Calu3 (cell line): ENCODE results near the gene ENPP7. TPM values are rescaled to one million over a fixed set of nuclear protein-coding genes. Genes with fewer than 3 reads are reported as not detected.

Experiments
- BruUV-seq: library from RNA; stranded (reverse); fragments of 400-500 nt; replicated peaks from 2 replicates; lab custom pipeline; 2021; lab: Mats Ljungman, UMichigan
- CTCF ChIA-PET: fragments of 300-600 bp; sonication (Branson Sonifier 250); formaldehyde crosslinking; loops from one replicate; lab custom pipeline; 2022; ENCODE audit warnings: antibody characterized with exemption; lab: Charles Lee
- DNase-seq: peaks from one replicate; pipeline ENCODE4 v3.0.0; 2022
- H3K27ac Mint-ChIP-seq: one replicate; pipeline ENCODE4 v1.8.0; 2022; ENCODE audit warnings: mixed read lengths; ENCODE audit not compliant: unreplicated experiment
- H3K27me3 Mint-ChIP-seq: one replicate; pipeline ENCODE4 v1.8.0; 2022; ENCODE audit warnings: mixed read lengths; ENCODE audit not compliant: unreplicated experiment
- H3K36me3 Mint-ChIP-seq: one replicate; pipeline ENCODE4 v1.8.0; 2022; ENCODE audit warnings: mild to moderate bottlenecking, moderate library complexity, mixed read lengths; ENCODE audit not compliant: insufficient read depth, unreplicated experiment
- H3K4me1 Mint-ChIP-seq: one replicate; pipeline ENCODE4 v1.8.0; 2022; ENCODE audit warnings: mild to moderate bottlenecking, low read depth, mixed read lengths; ENCODE audit not compliant: unreplicated experiment
- H3K4me3 Mint-ChIP-seq: one replicate; pipeline ENCODE4 v1.8.0; 2022; ENCODE audit warnings: mild to moderate bottlenecking, low read depth, moderate library complexity, mixed read lengths; ENCODE audit not compliant: unreplicated experiment
- H3K9me3 Mint-ChIP-seq: one replicate; pipeline ENCODE4 v1.8.0; 2022; ENCODE audit warnings: low read depth, mixed read lengths; ENCODE audit not compliant: unreplicated experiment
- intact Hi-C: fragments of 100-400 bp; cut with micrococcal nuclease; formaldehyde crosslinking; loops from one replicate; pipeline ENCODE4 v1.10.0; 2022; ENCODE audit not compliant: unreplicated experiment
- total RNA-seq: library from RNA; stranded (reverse); gene quantifications from 2 replicates; pipeline ENCODE4 v1.2.3, GENCODE V29; 2022
- TF ChIP-seq, protein P1 (sequence below): fragments of 200-600 bp; IDR thresholded peaks from one replicate; pipeline ENCODE4 v1.8.0; 2022; ENCODE audit warnings: antibody characterized with exemption; ENCODE audit not compliant: unreplicated experiment

The ENPP7 gene
- total RNA-seq, 1 experiment from 2014 or later = not detected

DNA sequence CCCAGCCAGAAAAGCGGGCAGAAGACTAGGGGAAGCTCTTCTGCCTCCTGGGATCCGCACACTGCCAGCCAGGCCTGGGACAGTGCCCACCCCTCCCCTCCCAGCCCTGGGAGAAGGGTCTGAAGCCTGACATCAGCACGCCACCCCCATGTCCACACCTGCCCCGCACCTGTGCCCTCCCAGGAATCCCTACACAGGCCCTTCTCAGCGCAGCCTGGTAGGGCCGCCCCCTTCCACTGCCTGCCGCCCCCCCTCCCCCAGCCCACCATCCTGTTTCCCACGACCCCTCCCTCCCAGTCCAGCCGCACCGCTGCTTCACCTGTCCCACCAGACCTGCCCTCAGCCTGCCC, 10.6 kb downstream of the ENPP7 start:
- no TSS peak for BruUV-seq
- intact Hi-C loops = loop anchor here (5.0 kb wide), 1 partner anchor 36 kb away; the partner anchor contains the start of gene CBX2
- CTCF ChIA-PET = interaction anchor here (0.8 to 1.4 kb wide), 6 partner anchors 11 to 252 kb away, joined by 3 to 4 read pairs (median 3); no protein-coding TSS in a partner anchor
- peak overlapping the region; percentile 55 for H3K4me3 Mint-ChIP-seq
- TF ChIP-seq, protein P1, sequence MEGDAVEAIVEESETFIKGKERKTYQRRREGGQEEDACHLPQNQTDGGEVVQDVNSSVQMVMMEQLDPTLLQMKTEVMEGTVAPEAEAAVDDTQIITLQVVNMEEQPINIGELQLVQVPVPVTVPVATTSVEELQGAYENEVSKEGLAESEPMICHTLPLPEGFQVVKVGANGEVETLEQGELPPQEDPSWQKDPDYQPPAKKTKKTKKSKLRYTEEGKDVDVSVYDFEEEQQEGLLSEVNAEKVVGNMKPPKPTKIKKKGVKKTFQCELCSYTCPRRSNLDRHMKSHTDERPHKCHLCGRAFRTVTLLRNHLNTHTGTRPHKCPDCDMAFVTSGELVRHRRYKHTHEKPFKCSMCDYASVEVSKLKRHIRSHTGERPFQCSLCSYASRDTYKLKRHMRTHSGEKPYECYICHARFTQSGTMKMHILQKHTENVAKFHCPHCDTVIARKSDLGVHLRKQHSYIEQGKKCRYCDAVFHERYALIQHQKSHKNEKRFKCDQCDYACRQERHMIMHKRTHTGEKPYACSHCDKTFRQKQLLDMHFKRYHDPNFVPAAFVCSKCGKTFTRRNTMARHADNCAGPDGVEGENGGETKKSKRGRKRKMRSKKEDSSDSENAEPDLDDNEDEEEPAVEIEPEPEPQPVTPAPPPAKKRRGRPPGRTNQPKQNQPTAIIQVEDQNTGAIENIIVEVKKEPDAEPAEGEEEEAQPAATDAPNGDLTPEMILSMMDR = no peak
- H3K9me3 Mint-ChIP-seq = no peaks in the 10 kb centered on the region
- no peak overlapping the region for H3K27ac Mint-ChIP-seq
- H3K4me1 Mint-ChIP-seq = peaks cover 38% of the 10 kb centered on the region
- H3K36me3 Mint-ChIP-seq = peaks cover 16% of the 10 kb centered on the region
- no peak for DNase-seq
- H3K27me3 Mint-ChIP-seq = no peaks in the 10 kb centered on the region

DNA sequence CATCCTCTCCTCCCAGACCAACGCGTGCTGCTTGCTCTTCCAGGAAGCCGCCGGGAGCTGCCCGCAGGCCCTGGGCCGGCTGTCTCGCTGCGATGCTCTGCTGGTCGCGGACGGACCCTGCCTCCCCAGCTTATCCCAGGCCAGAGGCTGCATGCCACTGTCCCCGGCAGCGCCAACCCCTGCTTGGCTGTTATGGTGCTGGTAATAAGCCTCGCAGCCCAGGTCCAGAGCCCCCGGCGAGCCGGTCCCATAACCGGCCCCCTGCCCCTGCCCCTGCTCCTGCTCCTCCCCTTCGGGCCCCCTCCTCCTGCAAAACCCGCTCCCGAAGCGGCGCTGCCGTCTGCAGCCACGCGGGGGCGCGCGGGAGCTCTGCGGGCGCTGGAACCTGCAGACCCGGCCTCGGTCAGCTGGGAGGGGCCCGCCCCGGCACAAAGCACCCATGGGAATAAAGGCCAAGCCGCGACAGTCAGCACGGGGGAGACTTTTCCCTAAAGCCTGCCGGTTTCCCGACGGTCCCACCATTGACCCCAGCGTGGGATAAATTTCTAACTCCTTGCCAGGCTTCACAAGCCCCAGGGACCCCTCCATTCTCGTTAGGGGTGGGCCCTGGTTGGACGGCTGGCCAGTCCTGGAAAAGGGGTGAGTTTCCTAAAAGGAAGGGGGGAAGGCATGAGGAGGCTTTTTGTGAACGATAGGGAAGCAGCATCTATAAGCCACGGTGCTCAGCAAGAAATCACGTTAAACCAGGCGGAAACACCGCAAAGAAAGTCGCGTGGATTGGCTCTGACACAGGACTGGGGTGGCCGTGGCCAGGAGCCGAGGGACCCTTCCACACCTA, 11.2 kb downstream of the ENPP7 start:
- Mint-ChIP-seq H3K4me1 (peaks cover 35% of the 10 kb centered on the region), H3K4me3 (peak overlapping the region; percentile 55), H3K9me3 (no peaks in the 10 kb centered on the region), H3K27ac (no peak overlapping the region), H3K36me3 (peaks cover 16% of the 10 kb centered on the region), H3K27me3 (no peaks in the 10 kb centered on the region)
- BruUV-seq = no TSS peak
- intact Hi-C loops = loop anchor here (5.0 kb wide), 1 partner anchor 35 kb away; the partner anchor contains the start of gene CBX2
- CTCF ChIA-PET = interaction anchor here (0.7 to 1.4 kb wide), 8 partner anchors 10 to 252 kb away, joined by 3 to 4 read pairs (median 3); partner anchors contain the start of gene CBX8
- TF ChIP-seq, protein P1 = peak; percentile 93
- DNase-seq = peak; percentile 91

DNA sequence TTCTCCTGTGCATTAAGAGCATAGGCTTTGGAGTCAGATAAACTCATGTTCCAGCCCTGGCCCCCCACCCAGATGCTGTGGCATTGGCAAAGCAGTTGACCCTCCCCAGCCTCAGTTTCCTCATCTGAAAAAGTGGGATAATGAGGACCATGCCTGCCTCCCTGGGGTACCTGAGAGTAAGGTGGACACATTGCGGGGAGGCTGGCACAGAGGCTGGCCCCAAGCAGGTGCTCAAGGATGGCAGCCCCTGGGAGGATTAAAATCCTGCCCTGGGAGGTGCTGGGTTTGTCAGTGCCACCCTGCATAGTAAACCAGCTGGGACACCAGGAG, 11.8 kb downstream of the ENPP7 start:
- H3K27me3 Mint-ChIP-seq = no peaks in the 10 kb centered on the region
- H3K4me3 Mint-ChIP-seq = no peak overlapping the region
- H3K9me3 Mint-ChIP-seq = no peaks in the 10 kb centered on the region
- TF ChIP-seq, protein P1 = no peak
- no peak for DNase-seq
- peaks cover 35% of the 10 kb centered on the region for H3K4me1 Mint-ChIP-seq
- H3K27ac Mint-ChIP-seq = no peak overlapping the region
- CTCF ChIA-PET = interaction anchor here (0.7 to 1.2 kb wide), 4 partner anchors 15 to 54 kb away, joined by 3 to 4 read pairs (median 3); partner anchors contain the start of gene CBX8
- H3K36me3 Mint-ChIP-seq = peaks cover 16% of the 10 kb centered on the region
- no TSS peak for BruUV-seq
- intact Hi-C loops = loop anchor here (5.0 kb wide), 1 partner anchor 35 kb away; the partner anchor contains the start of gene CBX2

DNA sequence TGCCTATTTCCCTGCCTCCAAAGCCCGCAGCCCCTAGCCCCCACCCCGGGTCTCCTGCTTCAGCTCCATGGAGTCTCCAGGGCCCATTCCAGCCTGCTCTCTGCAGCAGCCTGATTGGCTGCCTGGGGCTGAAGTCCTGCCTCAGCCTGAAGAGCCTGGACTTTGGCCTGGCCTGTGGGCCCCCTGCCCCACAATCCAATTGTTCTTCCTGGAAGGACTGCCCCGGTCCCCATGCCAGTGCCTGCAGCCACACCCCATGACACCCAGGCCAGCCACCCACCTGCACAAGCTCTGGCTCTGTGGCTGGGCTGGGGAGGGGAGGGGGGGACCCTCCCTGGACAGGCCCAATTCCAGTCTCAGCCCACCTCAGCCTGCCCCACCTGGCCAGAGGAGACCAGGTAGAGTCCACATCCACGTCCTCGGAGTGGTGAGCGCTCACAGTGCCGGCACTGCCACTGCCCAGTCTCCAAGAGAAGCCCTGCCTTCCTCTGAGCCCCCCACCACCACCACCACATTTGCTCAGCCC, 12.3 kb downstream of the ENPP7 start:
- Mint-ChIP-seq H3K27ac (no peak overlapping the region), H3K4me1 (peaks cover 35% of the 10 kb centered on the region), H3K36me3 (peaks cover 16% of the 10 kb centered on the region), H3K27me3 (no peaks in the 10 kb centered on the region), H3K9me3 (no peaks in the 10 kb centered on the region), H3K4me3 (no peak overlapping the region)
- BruUV-seq = no TSS peak
- TF ChIP-seq, protein P1 = no peak
- peak; percentile 21 for DNase-seq
- CTCF ChIA-PET = interaction anchor here (0.6 to 1.1 kb wide), 2 partner anchors 28 to 96 kb away, joined by 4 read pairs; partner anchors contain the start of gene CBX4
- intact Hi-C loops = loop anchor here (5.0 kb wide), 1 partner anchor 34 kb away; the partner anchor contains the start of gene CBX2
